HEK293 (cell line): ENCODE results near the gene ADGRD2.

Source experiments
- CTCF ChIA-PET: fragments of 350-600 bp; formaldehyde crosslinking; extraction: SDS; loops from one replicate; lab custom pipeline; 2021; ENCODE audit warnings: antibody characterized with exemption; lab: Yijun Ruan, JAX
- POLR2A ChIA-PET: fragments of 300-600 bp; formaldehyde crosslinking; extraction: SDS; loops from one replicate; lab custom pipeline; 2020; ENCODE audit warnings: antibody characterized with exemption, inconsistent platforms; lab: Yijun Ruan, JAX
- H3K27ac ChIP-seq: fragments of 200-500 bp; sonication (Bioruptor generic); 2 replicates; pipeline ENCODE4 v1.5.1; 2014; ENCODE audit warnings: low read depth, low read length, control low read depth, inconsistent platforms; ENCODE audit errors: extremely low read depth
- H3K36me3 ChIP-seq, 2 experiments: fragments of 200-500 bp in 1 of 2; sonication (Bioruptor generic) in 1 of 2; 1 replicate in 1 of 2; 2 replicates in 1 of 2; pipeline ENCODE4 v1.5.1; 2014 to 2017; ENCODE audit warnings: inconsistent platforms in 2 of 2, low read length in 2 of 2; ENCODE audit not compliant: control insufficient read depth in 2 of 2, insufficient read depth in 1 of 2
- H3K4me1 ChIP-seq: fragments of 200-500 bp; sonication (Bioruptor generic); 2 replicates; pipeline ENCODE4 v1.5.1; 2014; ENCODE audit warnings: mild to moderate bottlenecking, low read length, inconsistent platforms; ENCODE audit not compliant: control insufficient read depth, insufficient read depth
- H3K4me3 ChIP-seq: 2 replicates; pipeline ENCODE4 v1.5.1; 2011; ENCODE audit warnings: low read depth, mild to moderate bottlenecking, control low read depth, low read length, moderate library complexity
- H3K9me3 ChIP-seq: fragments of 200-500 bp; sonication (Bioruptor generic); 2 replicates; pipeline ENCODE4 v1.5.1; 2014; ENCODE audit warnings: low read depth, low read length, inconsistent platforms; ENCODE audit not compliant: control insufficient read depth, insufficient read depth
- GLI2 ChIP-seq: fragments of 450-650 bp; formaldehyde crosslinking; IDR thresholded peaks from 2 replicates; pipeline ENCODE4; 2017; ENCODE audit warnings: missing biosample characterization, missing genetic modification characterization, low read depth, borderline replicate concordance
- GLI4 ChIP-seq: fragments of 450-650 bp; formaldehyde crosslinking; IDR thresholded peaks from 2 replicates; pipeline ENCODE4 v1.5.1; 2016; ENCODE audit warnings: missing biosample characterization, missing genetic modification characterization
- OSR2 ChIP-seq: fragments of 450-650 bp; formaldehyde crosslinking; IDR thresholded peaks from 2 replicates; pipeline ENCODE4 v1.5.1; 2016; ENCODE audit warnings: missing biosample characterization, missing genetic modification characterization
- RBAK ChIP-seq: fragments of 450-650 bp; formaldehyde crosslinking; IDR thresholded peaks from 2 replicates; pipeline ENCODE4 v1.5.1; 2016; ENCODE audit warnings: missing biosample characterization, missing genetic modification characterization
- TRIM28 ChIP-seq: IDR thresholded peaks from 2 replicates; pipeline ENCODE4 v1.6.1; 2011; ENCODE audit warnings: low read length, control low read depth, borderline replicate concordance
- ZBTB20 ChIP-seq: fragments of 450-650 bp; formaldehyde crosslinking; IDR thresholded peaks from 2 replicates; pipeline ENCODE4 v1.5.1; 2016; ENCODE audit warnings: missing biosample characterization, missing genetic modification characterization
- ZBTB21 ChIP-seq: fragments of 450-650 bp; formaldehyde crosslinking; IDR thresholded peaks from 2 replicates; pipeline ENCODE4 v1.5.1; 2017; ENCODE audit warnings: missing biosample characterization, missing genetic modification characterization
- ZBTB6 ChIP-seq: fragments of 450-650 bp; formaldehyde crosslinking; IDR thresholded peaks from 2 replicates; pipeline ENCODE4 v1.5.1; 2017; ENCODE audit warnings: missing biosample characterization, missing genetic modification characterization
- ZEB2 ChIP-seq: fragments of 450-650 bp; formaldehyde crosslinking; IDR thresholded peaks from 2 replicates; pipeline ENCODE4 v1.5.1; 2016; ENCODE audit warnings: missing biosample characterization, missing genetic modification characterization
- ZFP37 ChIP-seq: fragments of 450-650 bp; formaldehyde crosslinking; IDR thresholded peaks from 2 replicates; pipeline ENCODE4 v1.5.1; 2016; ENCODE audit warnings: missing biosample characterization, missing genetic modification characterization
- ZIC2 ChIP-seq: fragments of 450-650 bp; formaldehyde crosslinking; IDR thresholded peaks from 2 replicates; pipeline ENCODE4 v1.5.1; 2016; ENCODE audit warnings: missing biosample characterization, missing genetic modification characterization
- ZNF10 ChIP-seq: fragments of 450-650 bp; formaldehyde crosslinking; IDR thresholded peaks from 2 replicates; pipeline ENCODE4 v1.5.1; 2017; ENCODE audit warnings: missing biosample characterization, missing genetic modification characterization
- ZNF146 ChIP-seq: fragments of 450-650 bp; formaldehyde crosslinking; IDR thresholded peaks from 2 replicates; pipeline ENCODE4 v1.5.1; 2016; ENCODE audit warnings: missing biosample characterization, missing genetic modification characterization
- ZNF2 ChIP-seq: fragments of 450-650 bp; formaldehyde crosslinking; IDR thresholded peaks from 2 replicates; pipeline ENCODE4 v1.5.1; 2016; ENCODE audit warnings: missing biosample characterization, missing genetic modification characterization
- ZNF239 ChIP-seq: fragments of 450-650 bp; formaldehyde crosslinking; IDR thresholded peaks from 2 replicates; pipeline ENCODE4 v1.5.1; 2016; ENCODE audit warnings: missing biosample characterization, missing genetic modification characterization
- ZNF280D ChIP-seq: fragments of 450-650 bp; formaldehyde crosslinking; IDR thresholded peaks from 2 replicates; pipeline ENCODE4 v1.5.1; 2016; ENCODE audit warnings: missing biosample characterization, missing genetic modification characterization
- ZNF362 ChIP-seq: fragments of 450-650 bp; formaldehyde crosslinking; IDR thresholded peaks from 2 replicates; pipeline ENCODE4 v1.5.1; 2016; ENCODE audit warnings: missing biosample characterization, missing genetic modification characterization
- ZNF37A ChIP-seq: fragments of 450-650 bp; IDR thresholded peaks from 2 replicates; pipeline ENCODE4 v1.5.1; 2018; ENCODE audit warnings: missing biosample characterization, missing genetic modification characterization
- ZNF394 ChIP-seq: fragments of 450-650 bp; formaldehyde crosslinking; IDR thresholded peaks from 2 replicates; pipeline ENCODE4 v1.5.1; 2016; ENCODE audit warnings: missing biosample characterization, missing genetic modification characterization, mild to moderate bottlenecking, moderate library complexity, borderline replicate concordance
- ZNF473 ChIP-seq: fragments of 450-650 bp; formaldehyde crosslinking; IDR thresholded peaks from 2 replicates; pipeline ENCODE4 v1.5.1; 2017; ENCODE audit warnings: missing biosample characterization, missing genetic modification characterization
- ZNF488 ChIP-seq: fragments of 450-650 bp; formaldehyde crosslinking; IDR thresholded peaks from 2 replicates; pipeline ENCODE4 v1.5.1; 2016; ENCODE audit warnings: missing biosample characterization, missing genetic modification characterization
- ZNF555 ChIP-seq: fragments of 450-650 bp; formaldehyde crosslinking; conservative IDR thresholded peaks from 2 replicates; pipeline ENCODE4 v1.5.1; 2017; ENCODE audit warnings: missing biosample characterization, mild to moderate bottlenecking, missing genetic modification characterization, inconsistent platforms
- ZNF621 ChIP-seq: fragments of 450-650 bp; formaldehyde crosslinking; IDR thresholded peaks from 2 replicates; pipeline ENCODE4 v1.5.1; 2017; ENCODE audit warnings: missing biosample characterization, missing genetic modification characterization
- ZNF626 ChIP-seq: fragments of 450-650 bp; sonication (Bioruptor Pico); formaldehyde crosslinking; IDR thresholded peaks from 2 replicates; pipeline ENCODE4 v1.5.1; 2018; ENCODE audit warnings: missing biosample characterization, missing genetic modification characterization, inconsistent platforms
- ZNF707 ChIP-seq: fragments of 450-650 bp; formaldehyde crosslinking; IDR thresholded peaks from 2 replicates; pipeline ENCODE4 v1.5.1; 2016; ENCODE audit warnings: missing biosample characterization, missing genetic modification characterization
- ZNF747 ChIP-seq: fragments of 450-650 bp; formaldehyde crosslinking; IDR thresholded peaks from 2 replicates; pipeline ENCODE4 v1.5.1; 2016; ENCODE audit warnings: missing biosample characterization, missing genetic modification characterization

ADGRD2 gene

GRCh38 chr9:124450931-124451661 lies 845 bp downstream of the ADGRD2 start:
- ChIA-PET POLR2A (no interaction called here), CTCF (interaction anchor here (0.6 to 3.4 kb wide), 3 partner anchors 11 to 411 kb away, joined by 3 to 14 read pairs (median 3); no protein-coding TSS in a partner anchor)
- Histone ChIP-seq H3K4me3 (no peak overlapping the region), H3K27ac (no peak overlapping the region), H3K9me3 (no peaks in the 10 kb centered on the region), H3K4me1 (no peaks in the 10 kb centered on the region; the same call in 1 of the 2 replicates), H3K36me3 (no peaks in the 10 kb centered on the region)
- TF ChIP-seq GLI2 (tag by site-specific recombination): no peak
- TF ChIP-seq ZFP37 (tag by site-specific recombination): no peak
- no peak for TF ChIP-seq RBAK (tag by site-specific recombination)

GRCh38 chr9:124452326-124452725 lies 2.1 kb downstream of the ADGRD2 start:
- Histone ChIP-seq H3K27ac (no peak overlapping the region), H3K4me3 (no peak overlapping the region), H3K9me3 (no peaks in the 10 kb centered on the region), H3K4me1 (no peaks in the 10 kb centered on the region; the same call in 1 of the 2 replicates), H3K36me3 (no peaks in the 10 kb centered on the region)
- no peak for TF ChIP-seq ZNF621
- no peak for TF ChIP-seq ZBTB6 (tag by site-specific recombination)
- no peak for TF ChIP-seq ZNF488 (tag by site-specific recombination)
- TF ChIP-seq GLI4 (tag by site-specific recombination): no peak
- TF ChIP-seq ZNF239 (tag by site-specific recombination): no peak
- TF ChIP-seq ZIC2 (tag by site-specific recombination): no peak
- no peak for TF ChIP-seq ZNF394 (tag by site-specific recombination)
- no peak for TF ChIP-seq ZNF2 (tag by site-specific recombination)
- no peak for TF ChIP-seq OSR2
- no peak for TF ChIP-seq ZNF473 (tag by site-specific recombination)
- TF ChIP-seq ZNF10 (tag by site-specific recombination): no peak
- no peak for TF ChIP-seq ZNF747 (tag by site-specific recombination)
- ChIA-PET POLR2A (no interaction called here), CTCF (no interaction called here)

GRCh38 chr9:124452841-124453585 lies 2.8 kb downstream of the ADGRD2 start:
- Histone ChIP-seq H3K9me3 (no peaks in the 10 kb centered on the region), H3K36me3 (no peaks in the 10 kb centered on the region), H3K27ac (no peak overlapping the region), H3K4me3 (no peak overlapping the region), H3K4me1 (no peaks in the 10 kb centered on the region; the same call in 1 of the 2 replicates)
- ChIA-PET CTCF (no interaction called here), POLR2A (no interaction called here)
- TF ChIP-seq ZBTB21 (tag by site-specific recombination) (no peak), ZNF747 (tag by site-specific recombination) (no peak), ZNF555 (tag by site-specific recombination) (no peak), ZNF626 (no peak), ZNF362 (tag by site-specific recombination) (no peak), ZNF37A (tag by site-specific recombination) (no peak), ZNF707 (tag by site-specific recombination) (no peak), ZEB2 (no peak), ZNF146 (tag by site-specific recombination) (no peak), TRIM28 (no peak), ZBTB20 (tag by site-specific recombination) (no peak), ZNF280D (tag by site-specific recombination) (no peak)
